NOMO-1 treated with dmso at 0.1 percent for 144 hours (cell line): ENCODE results near the gene MAGIX.
"Not testable (repeated sequence)": the region's sequence is repeated elsewhere in the genome, so short reads cannot be mapped to it uniquely, and the experiment has no call there.

Experiments
- DNase-seq: peaks from one replicate; lab custom pipeline; 2025; ENCODE audit not compliant: unreplicated experiment; lab: John Stamatoyannopoulos, UW

MAGIX gene

GRCh38 chrX:49162620-49163019 is at the start of gene MAGIX:
TSS of gene MAGIX (plus strand) at chrX:49162758. CDS start at chrX:49162890, 132 bp downstream.
- DNase-seq = no peak

- DNase-seq = no peak
Measured at GRCh38 chrX:49116076-49116475, 46.5 kb upstream of the MAGIX start.

- DNase-seq = no peak
Measured at GRCh38 chrX:49116716-49117115, 45.8 kb upstream of the MAGIX start.

GRCh38 chrX:49117581-49117980 is 45.0 kb upstream of the MAGIX start:
- DNase-seq = no peak

- no peak for DNase-seq
Measured at GRCh38 chrX:49120091-49120490, 42.5 kb upstream of the MAGIX start.

GRCh38 chrX:49122499-49122898 is 40.1 kb upstream of the MAGIX start:
- no peak for DNase-seq

GRCh38 chrX:49127742-49128258 is 34.8 kb upstream of the MAGIX start:
- DNase-seq = peak; percentile 23

GRCh38 chrX:49129427-49129826 is 33.1 kb upstream of the MAGIX start:
- DNase-seq = peak; percentile 14

DNA sequence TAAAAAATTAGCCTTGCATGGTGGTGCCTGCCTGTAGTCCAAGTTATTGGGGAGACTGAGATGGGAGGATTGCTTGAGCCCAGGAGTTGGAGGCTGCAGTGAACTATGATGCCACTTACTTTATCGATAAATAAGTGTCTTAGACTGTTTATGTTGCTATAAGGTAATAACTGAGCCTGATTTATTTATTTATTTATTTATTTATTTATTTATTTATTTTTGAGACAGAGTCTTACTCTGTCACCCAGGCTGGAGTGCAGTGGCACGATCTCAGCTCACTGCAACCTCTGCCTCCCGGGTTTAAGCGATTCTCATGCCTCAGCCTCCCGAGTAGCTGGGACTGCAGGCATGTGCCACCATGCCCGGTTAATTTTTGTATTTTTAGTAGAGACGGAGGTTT is 30.3 kb upstream of the MAGIX start:
- DNase-seq = not testable (repeated sequence)

- no peak for DNase-seq
Measured at GRCh38 chrX:49133759-49134158, 28.8 kb upstream of the MAGIX start.

DNA sequence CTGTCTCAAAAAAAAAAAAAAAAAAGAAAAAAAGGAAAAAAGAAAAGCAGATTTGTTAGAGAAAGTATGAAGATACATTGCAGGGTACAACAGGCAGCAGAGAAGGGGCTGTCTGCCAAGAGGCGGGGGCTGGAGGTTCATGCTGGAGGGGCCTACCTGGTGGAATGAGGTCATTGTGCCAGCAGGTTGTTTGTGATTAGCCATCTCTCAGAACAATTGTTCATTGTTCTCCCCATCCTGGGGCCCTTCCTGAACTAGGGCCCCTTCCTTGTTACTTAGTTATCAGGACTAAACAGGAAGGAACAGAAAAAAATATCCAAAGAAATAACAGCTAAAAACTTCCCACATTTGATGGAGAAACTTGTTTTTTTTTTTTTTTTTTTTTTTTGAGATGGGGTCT is 25.1 kb upstream of the MAGIX start:
- DNase-seq = no peak

DNA sequence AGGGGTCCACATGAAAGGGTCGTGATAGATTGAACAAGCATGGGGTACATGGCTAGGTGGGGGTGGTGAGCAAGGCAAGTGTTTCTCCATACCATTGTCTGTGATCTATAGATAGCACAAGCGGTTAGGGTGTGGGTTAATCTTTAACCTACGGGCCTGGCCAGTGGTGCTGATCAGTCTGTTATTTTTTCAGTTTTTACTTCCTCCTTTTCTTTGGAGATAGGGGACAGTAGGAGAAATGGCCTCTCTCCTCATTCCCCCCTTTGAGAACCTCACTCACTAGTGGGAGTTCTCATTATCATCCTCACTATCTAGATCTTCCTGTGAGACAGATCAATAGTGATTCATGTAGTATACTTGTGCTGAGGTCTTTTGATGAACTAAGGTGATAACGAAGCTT is 22.8 kb upstream of the MAGIX start:
- no peak for DNase-seq

- DNase-seq = not testable (repeated sequence)
Measured at GRCh38 chrX:49142264-49142663, 20.3 kb upstream of the MAGIX start.

DNA sequence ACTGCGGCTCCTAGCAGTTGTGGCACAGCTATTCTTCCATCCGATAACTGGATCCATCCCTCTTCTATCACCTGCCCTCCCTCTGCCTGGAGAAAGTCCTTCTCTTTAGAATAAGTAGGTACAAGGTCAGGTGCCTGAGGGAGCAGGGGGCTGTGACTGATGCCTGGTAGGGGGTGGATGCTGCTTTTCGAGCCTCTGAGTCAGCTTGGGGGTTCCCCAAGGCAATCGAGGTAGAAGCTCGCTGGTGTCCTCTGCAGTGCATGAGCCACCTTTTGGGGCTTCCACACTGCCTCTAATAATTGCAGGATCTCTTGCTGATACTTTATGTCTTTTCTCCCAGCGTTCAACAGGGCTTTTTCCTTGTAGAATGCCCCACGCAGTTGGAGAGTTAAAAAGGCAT is 19.4 kb upstream of the MAGIX start:
- DNase-seq = not testable (repeated sequence)

DNA sequence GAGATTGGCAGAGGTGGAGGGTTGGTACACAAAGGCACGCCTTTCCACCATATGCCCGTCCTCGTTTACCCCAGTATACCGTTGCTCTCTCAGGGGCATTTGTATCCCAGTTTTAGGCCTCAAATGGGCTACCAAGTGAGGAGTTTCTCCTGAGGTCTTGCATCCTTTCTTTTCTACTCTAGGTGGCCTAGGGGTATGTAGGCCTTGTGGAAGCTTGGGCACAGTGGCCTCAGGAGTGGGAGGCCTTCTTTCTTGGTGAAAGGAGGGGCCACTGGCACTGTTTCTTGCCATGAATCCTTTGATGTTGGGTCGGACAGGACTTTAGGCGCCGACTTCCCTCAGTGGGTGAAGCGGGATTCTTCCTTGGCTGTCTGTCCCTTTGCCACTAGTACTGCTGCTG is 15.3 kb upstream of the MAGIX start:
- DNase-seq = no peak

DNA sequence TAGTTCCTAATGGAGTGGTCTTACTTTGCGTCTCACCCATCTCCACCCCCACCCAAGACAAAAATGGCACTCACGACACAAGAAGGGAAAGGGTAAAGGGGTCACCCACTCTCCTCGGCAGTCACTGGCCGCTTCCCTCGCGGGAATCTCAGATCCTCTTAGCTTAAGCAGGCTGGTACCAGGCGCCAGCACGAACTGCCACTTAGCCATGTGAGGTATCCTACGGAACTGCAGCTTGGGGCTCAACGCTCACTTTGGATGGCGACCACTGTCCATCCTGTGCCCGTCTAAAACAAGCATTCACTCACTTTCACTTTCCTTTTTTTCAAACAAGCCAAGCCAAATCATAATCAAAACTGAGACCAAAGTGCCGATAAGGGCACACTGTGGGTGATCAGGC is 14.6 kb upstream of the MAGIX start:
- DNase-seq = no peak

DNA sequence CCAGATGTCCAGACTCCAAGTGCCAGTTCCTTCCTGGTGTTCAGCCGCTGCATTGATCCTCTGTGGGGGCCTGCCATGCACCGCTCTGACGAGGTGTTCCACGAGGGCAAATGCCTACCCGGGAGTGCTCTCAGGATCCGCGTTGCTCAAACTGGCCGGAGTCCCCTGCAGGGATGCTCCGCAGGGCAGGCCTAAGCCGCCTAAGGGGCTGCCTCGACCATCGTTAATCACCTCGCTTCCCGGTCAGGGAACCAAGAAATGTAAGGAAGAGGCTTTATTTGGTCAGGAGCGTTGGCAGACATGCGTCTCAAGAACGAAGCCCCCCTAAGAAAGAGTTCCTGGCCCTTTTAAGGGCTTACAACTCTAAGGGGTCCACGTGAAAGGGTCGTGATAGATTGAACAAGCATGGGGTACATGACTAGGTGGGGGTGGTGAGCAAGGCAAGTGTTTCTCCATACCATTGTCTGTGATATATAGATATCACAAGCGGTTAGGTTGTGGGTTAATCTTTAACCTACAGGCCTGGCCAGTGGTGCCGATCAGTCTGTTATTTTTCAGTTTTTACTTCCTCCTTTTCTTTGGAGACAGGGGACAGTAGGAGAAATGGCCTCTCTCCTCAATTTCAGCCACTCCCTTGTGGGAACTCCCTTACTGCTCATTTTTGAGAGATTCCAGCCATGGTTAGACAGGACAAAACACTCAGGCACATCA is 14.0 kb upstream of the MAGIX start:
- not testable (repeated sequence) for DNase-seq

- DNase-seq = not testable (repeated sequence)
Measured at GRCh38 chrX:49149291-49149690, 13.3 kb upstream of the MAGIX start.

- no peak for DNase-seq
Measured at GRCh38 chrX:49153467-49153866, 9.1 kb upstream of the MAGIX start.

DNA sequence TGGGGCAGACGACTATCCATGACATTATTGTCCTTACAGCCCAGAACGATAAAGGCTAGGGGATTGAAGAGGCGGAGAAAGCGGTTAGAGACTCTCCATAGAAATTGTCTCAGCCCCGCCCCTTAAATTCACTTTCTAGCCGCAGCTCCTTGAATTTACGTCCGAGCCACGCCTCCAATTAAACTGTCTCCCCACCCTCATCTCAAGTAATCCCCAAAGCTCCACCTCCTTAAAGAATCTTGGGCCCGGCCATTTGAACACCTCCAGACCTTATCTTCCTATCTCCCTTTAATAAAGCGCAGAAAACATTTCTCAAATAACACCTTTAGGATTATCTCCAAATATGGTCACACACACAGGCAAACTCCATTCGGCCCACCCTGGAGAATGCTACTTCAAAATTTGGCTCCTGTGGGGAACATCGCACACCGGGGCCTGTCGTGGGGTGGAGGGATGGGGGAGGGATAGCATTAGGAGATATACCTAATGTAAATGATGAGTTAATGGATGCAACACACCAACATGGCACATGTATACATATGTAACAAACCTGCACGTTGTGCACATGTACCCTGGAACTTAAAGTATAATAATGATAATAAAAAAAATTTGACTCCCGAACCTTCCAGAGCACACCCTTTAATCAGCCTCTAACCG is 7.2 kb upstream of the MAGIX start:
- peak; percentile 80 for DNase-seq

DNA sequence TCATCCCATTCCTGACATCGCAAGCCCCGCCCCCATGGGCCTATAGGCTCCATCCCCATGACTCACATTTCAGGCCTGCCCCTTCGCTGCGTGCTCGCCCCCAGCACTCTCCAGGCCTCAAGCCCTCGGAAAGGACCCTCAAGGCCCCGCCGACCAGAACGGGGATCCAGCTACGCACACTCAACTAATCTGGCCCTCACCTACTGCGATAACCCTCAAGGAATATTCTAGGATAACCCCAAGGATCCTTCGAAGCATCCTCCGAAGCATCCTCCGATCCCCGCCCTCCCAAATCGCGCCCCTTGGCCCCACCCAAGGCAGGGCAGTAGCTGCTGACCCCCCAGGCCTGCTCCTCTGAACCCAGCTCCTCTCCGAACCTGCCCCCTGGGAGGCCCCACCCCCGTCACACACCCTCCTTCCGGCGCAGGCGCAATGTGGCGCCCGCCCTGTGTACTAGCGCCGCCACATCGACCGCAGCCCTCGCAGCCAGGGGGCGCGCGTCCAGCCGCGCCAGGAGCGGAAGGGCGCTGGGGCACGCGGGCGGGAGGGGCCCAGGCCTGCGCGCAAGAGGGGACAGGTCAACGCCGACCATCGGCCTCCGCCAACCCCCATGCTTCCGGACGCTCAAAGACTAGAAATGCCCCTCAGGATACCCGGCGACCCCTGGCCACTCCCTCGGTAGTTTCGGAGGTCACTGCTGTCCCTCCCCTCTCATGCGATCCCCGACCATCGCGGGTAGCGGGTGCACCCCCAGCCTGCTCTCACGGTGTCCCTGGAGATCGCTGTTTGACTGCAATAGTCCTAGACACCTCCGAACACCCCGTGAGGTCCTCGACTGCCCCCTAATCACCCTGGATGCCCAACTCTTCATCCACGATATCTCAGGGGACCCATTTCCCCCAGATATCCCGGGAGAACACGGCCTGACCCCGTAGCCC is 6.4 kb upstream of the MAGIX start:
- DNase-seq = peak; percentile 72
